AG04450 (cell line): Measurements from ENCODE around the gene ASMT. TPM values are rescaled to one million over a fixed set of nuclear protein-coding genes. Genes with fewer than 3 reads are reported as not detected.

ENCODE experiments used
- CTCF ChIA-PET: fragments of 300-600, 350-600 bp; formaldehyde crosslinking; extraction: SDS; loops from one replicate; lab custom pipeline; 2022; ENCODE audit warnings: antibody characterized with exemption, inconsistent platforms; lab: Charles Lee
- POLR2A ChIA-PET: fragments of 350-600 bp; formaldehyde crosslinking; extraction: SDS; loops from one replicate; lab custom pipeline; 2021; ENCODE audit warnings: antibody characterized with exemption, inconsistent platforms; lab: Yijun Ruan, JAX
- DNase-seq: peaks from one replicate; pipeline ENCODE4 v3.0.0-alpha.2; 2011; ENCODE audit warnings: low read depth, low spot score
- H3K27ac ChIP-seq: one replicate; pipeline ENCODE4 v1.5.1; 2012; ENCODE audit warnings: low read depth, low read length, control low read depth
- H3K27me3 ChIP-seq: one replicate; pipeline ENCODE4 v1.6.0; 2012; ENCODE audit warnings: low read length; ENCODE audit not compliant: control insufficient read depth, insufficient read depth
- H3K4me3 ChIP-seq: 2 replicates; pipeline ENCODE4 v1.5.1; 2011; ENCODE audit warnings: mild to moderate bottlenecking, low read depth, low read length, control low read depth
- H3K9me3 ChIP-seq: 2 replicates; pipeline ENCODE4 v1.5.1; 2012; ENCODE audit warnings: low read length; ENCODE audit not compliant: control insufficient read depth, insufficient read depth
- CTCF ChIP-seq: IDR thresholded peaks from 2 replicates; pipeline ENCODE4 v1.5.1; 2011; ENCODE audit warnings: low read depth, low read length, control low read depth, inconsistent platforms
- polyA plus RNA-seq: library from polyadenylated mRNA; depleted of rRNA; stranded (reverse); fragments of >200 nt; gene quantifications from 2 replicates; pipeline ENCODE4 v1.2.3, GENCODE V29; 2011

The ASMT gene
- polyA plus RNA-seq, 1 experiment: not detected

DNA sequence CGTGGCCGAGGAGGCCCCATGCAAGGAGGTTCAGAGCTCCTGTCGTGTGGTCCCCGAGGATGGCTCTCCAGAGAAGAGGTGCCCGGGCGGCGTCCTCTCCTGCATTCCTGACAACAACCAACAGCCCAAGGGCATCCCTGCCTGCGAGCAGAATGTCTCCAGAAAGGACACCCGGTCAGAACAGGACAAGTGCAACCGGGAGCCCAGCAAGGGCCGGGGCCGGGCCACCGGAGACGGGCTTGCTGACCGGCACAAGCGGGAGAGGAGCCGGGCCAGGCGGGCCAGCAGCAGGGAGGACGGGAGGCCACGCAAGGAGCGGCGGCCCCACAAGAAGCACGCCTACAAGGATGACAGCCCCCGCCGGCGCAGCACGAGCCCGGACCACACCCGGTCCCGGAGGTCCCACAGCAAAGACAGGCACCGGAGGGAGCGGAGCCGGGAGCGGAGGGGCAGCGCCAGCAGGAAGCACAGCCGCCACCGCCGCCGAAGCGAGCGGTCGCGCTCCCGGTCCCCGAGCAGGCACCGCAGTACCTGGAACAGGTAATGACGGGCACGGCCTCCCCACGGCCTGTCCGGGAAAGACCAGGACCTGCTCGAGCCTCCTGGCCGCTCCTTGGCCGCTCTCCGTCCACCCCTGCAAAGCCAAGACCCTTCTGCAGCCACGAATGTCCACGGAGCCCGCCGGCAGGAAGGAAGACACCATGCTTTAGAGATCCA, 13.7 kb upstream of the ASMT start:
- ChIA-PET POLR2A (no interaction called here), CTCF (no interaction called here)
- DNase-seq: no peak

DNA sequence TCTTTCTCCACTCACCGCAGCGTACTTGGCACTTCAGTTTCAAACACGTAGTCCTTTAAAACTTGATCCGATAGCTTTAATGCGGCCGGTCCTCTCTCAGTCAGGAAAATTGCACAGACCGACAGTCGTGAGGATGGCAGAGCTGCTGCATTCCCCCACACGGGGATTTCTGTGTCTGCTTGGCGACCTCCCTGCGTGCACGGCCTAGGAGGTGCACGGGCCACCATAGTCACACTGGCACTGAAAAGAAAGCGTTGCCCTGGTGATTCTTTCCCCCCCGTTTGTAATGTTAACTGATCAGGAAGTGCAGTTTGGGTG, 13.1 kb upstream of the ASMT start:
- DNase-seq: no peak
- peaks cover 26% of the 10 kb centered on the region for H3K9me3 ChIP-seq
- no peak overlapping the region for H3K4me3 ChIP-seq
- TF ChIP-seq CTCF: no peak
- POLR2A ChIA-PET: no interaction called here
- CTCF ChIA-PET: no interaction called here
- H3K27me3 ChIP-seq: no peaks in the 10 kb centered on the region
- H3K27ac ChIP-seq: no peak overlapping the region

More for the DNA sequence above, 13.7 kb upstream of the ASMT start:
- peaks cover 26% of the 10 kb centered on the region for H3K9me3 ChIP-seq
- TF ChIP-seq CTCF: no peak
- H3K27me3 ChIP-seq: no peaks in the 10 kb centered on the region
- H3K4me3 ChIP-seq: no peak overlapping the region
- no peak overlapping the region for H3K27ac ChIP-seq

DNA sequence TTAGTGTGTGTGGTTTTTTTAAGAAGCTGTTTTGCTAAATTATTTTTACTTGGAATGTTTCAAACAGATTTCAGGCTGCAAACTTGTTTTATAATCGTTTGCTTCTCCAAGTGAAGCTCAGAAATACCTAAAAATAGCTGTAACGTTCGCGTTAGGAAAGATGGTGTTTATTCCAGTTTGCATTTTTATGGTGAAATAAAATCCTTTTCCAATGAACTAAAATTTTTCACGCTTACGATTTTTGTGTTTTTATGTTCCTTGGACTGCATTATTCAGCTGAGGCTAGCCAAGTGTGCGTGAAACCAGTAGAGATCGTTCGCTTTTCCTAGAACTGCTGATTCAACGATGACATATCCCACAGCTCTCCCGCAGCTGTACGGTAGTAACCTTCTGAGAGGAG, 12.6 kb upstream of the ASMT start:
- TF ChIP-seq CTCF: no peak
- no peak for DNase-seq
- CTCF ChIA-PET: no interaction called here
- Histone ChIP-seq H3K9me3 (peaks cover 26% of the 10 kb centered on the region), H3K27ac (no peak overlapping the region), H3K27me3 (no peaks in the 10 kb centered on the region), H3K4me3 (no peak overlapping the region)
- POLR2A ChIA-PET: no interaction called here

DNA sequence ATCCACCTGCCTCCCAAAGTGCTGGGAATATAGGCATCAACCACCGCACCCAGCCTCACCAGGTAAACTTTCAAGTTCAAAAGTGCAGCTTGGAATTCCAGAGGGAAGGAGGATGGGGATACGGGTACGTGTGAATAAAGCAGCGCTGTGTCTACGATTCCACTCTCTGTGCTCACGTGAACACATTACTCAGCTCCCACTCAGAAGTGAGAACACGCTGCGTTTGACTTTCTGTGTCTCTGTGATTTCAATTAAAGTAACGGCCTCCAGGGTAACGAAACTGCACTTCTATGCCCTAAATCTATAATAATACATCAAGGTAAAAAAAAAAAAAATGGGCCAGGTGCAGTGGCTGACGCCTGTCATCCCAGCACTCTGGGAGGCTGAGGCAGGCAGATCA, 8.4 kb upstream of the ASMT start:
- Histone ChIP-seq H3K27me3 (no peaks in the 10 kb centered on the region), H3K27ac (no peak overlapping the region), H3K4me3 (no peak overlapping the region), H3K9me3 (peaks cover 5% of the 10 kb centered on the region)
- ChIA-PET POLR2A (no interaction called here), CTCF (no interaction called here)
- TF ChIP-seq CTCF: no peak
- DNase-seq: no peak

DNA sequence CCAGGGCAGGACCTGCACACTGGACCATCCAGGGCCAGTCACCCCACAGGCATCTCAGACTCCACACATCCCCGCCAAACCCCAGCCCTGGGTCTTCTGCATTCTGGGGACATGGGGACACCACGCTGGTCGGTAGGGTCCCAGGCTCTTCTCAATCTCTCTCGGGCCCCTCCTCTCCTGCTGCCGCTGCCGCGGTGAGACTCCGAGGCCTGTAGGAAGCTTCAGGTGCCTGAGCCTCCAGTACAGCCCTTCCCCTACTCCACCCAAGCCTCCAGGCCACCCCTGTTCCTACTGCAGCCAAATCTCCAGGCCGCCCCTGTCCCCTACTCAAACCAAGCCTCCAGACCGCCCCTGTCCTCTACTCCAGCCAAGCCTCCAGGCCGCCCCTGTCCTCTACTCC, 5.5 kb upstream of the ASMT start:
- CTCF ChIA-PET: no interaction called here
- H3K4me3 ChIP-seq: no peak overlapping the region
- no peaks in the 10 kb centered on the region; the same call in 1 of the 2 replicates for H3K9me3 ChIP-seq
- POLR2A ChIA-PET: no interaction called here
- no peak for TF ChIP-seq CTCF
- no peak for DNase-seq
- H3K27me3 ChIP-seq: no peaks in the 10 kb centered on the region
- H3K27ac ChIP-seq: no peak overlapping the region
